T follicular helper cell (primary cell): Measurements from ENCODE around the gene LRAT.
"Not testable (repeated sequence)": the region's sequence is repeated elsewhere in the genome, so short reads cannot be mapped to it uniquely, and the experiment has no call there.

ENCODE experiments used
- DNase-seq: peaks from one replicate; pipeline ENCODE4 v3.0.0-alpha.2; 2020; ENCODE audit warnings: low read depth
- total RNA-seq, 2 experiments: gene quantifications; one replicate each; lab custom pipeline; 2026; lab: John Stamatoyannopoulos, UW

The LRAT gene
- 0 reads per million in 2 experiments for total RNA-seq

DNA sequence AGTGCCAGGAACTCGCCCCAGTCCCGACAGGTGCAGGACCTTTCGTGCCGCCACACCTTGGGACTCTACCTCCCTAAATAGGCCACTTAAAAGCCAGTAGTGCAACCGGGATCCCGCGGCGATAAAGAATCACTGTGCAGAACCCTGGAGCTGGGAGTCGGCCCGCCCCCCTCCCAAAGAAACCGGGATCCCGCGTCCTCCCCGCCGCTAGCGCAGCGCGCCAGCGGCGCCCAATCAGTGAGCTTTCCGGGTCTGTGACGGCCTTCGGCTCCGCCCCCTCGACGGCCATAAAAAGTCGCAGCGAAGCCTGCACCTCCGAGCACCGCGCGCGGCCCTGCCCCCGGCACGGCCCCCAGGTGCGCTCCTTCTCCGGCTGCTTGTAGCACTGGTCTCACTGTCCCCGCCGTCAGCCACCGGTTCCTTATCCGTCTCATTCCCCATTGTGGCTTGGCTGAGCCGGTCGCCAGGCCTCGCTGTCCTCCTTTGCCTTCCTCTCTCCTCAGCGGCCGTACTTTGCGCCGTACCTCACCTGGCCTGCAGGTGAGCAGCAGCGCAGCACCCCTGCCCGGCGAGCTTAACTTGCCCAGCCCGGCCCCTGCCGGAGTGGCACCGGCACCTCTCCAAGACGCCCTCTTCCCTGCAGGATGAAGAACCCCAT, at the start of gene LRAT:
Gene LRAT, plus strand, starts transcription at position 318 of the 658 bp plus-strand sequence. Its CDS starts 327 bp downstream, at position 645.
- no peak for DNase-seq

DNA sequence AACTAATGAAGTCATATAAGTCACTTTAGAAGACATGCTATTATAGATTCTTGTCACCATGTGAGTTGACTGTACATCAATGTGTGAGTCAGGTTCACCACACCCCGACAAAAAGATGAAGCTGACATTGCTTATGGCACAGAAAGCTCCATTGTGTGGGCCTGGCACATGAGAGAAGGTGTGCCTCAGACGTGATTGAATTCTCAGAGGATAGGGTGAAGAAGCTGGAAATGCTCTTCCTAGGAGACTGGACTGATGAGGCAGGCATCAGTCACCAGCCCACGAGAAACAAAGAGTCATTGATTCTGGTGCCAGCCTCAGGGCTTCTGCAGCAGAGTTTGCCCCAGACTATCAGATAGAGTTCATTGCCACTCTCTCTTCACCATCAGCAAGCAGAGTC, 35.9 kb upstream of the LRAT start:
- no peak for DNase-seq

DNA sequence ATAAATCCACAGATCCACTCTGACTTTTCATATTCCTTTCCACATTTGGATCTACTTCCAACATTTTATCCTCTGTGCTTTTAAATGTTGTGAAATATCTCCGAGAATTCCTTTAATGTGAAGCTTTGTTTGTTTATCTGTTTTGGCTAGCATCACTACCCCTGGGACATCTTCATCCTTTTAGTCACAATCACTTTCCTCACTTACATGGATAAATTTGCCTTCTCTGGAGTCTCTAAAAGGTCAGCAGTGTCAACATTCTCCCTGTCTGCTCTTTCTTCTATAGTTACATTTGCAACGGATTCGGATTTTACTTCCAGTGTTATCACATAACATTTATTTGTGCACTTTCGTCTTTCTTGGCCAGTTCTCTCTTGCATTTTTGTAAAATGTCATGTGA, 34.2 kb upstream of the LRAT start:
- DNase-seq = no peak

DNA sequence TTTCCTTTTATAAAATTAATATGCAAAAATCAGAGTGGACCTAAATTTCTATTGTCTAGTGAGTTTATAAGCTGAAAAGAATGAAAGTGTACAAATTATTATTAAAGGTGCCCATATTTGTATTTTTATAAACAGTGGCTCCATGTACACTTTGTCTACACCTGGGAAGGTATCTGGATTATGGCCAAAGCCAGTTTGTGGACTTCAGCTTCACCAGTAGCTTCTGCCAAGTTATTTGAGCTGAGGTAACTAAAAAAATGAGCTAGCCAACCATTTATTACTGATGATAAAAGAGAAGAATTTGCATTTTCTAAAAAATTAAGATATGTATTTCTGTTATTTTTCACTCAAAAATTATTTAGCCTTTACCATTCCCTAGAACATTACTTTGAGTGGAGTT, 32.3 kb upstream of the LRAT start:
- DNase-seq = no peak

DNA sequence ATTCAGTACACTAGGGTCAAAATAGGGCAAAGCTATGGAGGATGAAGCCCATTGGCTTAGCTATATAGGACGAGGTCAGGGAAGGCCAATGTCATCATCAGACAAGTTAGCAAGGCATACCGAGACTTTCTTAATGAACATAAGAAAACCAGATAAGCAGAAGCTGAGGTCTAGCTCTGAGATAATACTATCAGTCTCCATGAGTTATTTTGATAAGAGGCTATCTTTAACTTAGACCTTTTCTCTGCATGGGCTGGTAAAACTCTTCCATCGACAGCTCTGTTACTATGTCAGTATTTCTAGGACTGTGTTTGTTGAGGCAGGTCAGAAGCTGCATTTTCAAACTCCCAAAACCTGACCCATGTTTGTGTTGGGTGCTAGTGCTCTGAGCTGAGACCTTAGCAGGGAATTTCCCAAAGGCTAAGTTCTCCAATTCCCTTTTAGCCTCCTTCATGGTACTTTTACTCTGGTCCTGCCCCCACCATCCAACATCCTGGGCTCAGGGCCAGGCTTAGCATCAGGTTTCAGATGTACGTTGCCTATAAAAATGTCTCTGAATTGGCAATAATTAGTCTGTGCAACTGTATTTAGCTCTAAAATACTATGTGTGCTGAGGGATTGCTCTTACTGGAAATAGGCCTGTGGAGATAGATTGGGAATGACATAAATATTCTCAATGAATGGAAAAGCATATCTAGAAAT, 29.3 kb upstream of the LRAT start:
- DNase-seq = no peak

DNA sequence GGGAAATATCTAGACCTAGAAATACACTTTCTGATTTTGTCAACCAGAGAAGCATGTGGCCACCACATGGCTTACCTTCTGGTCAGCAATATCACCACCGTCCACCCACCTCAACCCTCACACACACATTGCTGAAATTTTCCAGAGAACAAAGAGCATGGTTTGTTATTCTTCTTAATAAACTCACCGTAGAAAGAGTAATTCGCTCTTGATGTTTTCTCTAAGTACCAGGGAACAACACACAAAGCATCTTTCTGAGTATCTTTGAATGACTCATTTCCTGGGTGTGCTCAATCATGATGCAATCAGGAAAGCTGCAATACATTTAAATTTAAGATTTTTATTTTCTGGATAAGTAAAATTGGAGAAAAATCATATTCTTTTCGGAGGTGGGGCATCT, 24.7 kb upstream of the LRAT start:
- DNase-seq = no peak

DNA sequence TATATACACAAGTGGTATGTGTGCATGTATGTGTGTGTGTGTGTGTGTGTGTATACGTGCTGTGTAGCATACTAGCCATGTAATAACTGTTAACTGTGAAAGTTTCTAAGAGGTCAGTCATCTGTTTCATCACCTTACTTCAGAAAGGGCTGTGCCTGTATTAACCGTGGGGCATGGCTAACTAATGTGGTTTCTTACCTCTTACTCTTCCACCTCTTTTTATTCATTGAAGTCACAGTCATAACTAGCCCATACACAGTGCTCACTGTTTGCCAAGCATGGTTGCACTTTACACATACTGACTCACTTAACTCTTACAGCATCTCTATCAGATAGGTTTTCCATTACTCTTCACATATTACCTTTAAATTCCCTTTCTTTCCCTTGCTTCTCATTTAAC, 23.7 kb upstream of the LRAT start:
- no peak for DNase-seq

DNA sequence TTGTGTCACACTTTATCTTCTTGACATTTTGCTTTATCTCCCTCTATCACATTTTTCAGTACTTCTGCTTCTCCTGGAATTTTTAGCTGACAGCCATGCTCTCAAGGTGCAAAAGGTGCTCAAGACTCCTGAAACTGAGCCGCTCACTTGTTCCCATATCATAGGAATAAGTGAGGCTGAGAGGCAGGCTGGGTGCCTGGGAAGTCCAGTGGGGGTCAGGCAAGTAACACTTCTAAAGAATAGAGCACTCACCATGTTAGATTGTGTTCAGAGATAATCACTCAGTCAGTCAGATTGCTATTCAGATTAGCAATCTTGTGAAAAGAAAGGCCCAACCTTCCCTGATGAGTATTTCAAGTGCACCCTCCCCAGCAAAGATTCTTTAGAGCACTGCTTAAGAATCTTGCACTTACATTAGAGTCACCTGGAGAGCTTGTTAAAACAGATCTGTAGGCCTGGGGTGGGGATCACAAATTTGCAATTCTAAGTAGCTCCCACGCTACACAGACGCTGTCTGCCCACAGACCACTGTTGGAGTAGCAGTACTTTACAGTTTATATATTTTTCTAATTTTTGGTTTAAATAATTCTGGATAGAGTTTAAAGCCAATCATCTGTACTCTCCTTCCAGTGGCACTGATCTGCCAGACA, 23.1 kb upstream of the LRAT start:
- DNase-seq = no peak

DNA sequence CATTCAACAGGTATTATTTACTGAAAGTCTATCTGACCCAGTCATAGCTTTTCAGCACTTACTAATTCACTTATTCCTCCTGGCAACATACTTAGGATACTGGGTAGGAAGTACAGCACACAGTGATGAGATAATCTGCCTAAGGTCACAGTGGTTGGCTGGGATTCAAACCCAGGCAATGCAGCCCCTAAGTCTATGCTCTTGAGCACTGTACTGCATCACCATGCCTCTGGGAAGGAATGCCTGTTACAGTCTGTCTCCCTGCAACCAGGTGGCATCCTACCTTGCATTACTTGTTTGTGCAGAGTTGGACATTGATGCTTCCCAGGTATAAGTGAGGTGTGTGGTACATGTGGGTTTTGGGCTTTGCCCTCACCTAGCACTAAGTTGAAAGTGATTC, 21.5 kb upstream of the LRAT start:
- DNase-seq = no peak

DNA sequence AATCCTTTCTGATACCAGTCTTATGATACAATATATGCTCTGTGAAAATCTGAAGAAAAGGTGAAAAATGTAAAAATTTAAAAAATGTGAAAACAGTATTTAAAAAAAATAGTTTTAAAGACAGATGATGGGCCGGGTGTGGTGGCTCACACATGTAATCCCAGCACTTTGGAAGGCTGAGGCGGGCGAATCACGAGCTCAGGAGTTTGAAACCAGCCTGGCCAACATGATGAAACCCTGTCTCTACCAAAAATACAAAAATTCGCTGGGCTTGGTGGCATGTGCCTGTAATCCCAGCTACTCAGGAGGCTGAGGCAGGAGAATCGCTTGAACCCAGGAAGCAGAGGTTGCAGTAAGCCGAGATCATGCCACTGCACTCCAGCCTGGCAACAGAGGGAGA, 20.2 kb upstream of the LRAT start:
- not testable (repeated sequence) for DNase-seq

DNA sequence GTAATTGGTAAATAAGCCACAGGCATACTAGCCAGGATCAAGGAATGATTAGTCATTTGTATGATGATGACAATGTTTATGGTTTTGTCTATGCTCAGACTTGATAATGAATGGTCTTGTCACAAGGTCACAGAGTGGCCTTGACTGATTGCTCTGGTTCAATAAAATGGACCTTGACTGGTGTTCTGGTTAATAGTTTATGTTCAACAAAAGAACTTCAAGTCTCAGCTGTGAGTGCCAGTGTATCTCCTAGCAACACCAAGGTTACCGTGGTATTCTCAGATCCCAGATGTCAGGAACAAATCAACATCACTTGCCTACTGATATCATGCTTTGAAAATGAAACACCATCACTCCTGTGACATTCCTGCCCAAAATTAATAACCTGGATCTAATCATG, 16.3 kb upstream of the LRAT start:
- no peak for DNase-seq

DNA sequence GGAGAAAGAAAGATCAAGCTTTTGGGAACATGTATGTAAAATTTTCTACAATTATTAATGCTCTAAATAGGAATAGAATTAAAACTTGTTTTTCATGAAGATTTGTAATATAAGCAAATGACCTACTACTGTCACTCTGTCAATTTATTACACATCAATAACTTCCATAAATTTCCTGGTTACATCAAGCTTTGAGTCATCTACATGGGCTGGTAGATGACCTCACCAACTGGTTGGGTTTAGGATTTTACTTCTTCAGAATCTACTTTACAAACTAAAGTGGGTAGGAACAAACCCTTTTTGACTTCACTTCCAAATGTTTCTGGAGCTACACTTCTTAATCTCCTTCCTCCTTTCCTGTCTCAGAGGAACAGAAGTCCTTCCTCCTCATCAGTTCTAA, 12.0 kb upstream of the LRAT start:
- no peak for DNase-seq

DNA sequence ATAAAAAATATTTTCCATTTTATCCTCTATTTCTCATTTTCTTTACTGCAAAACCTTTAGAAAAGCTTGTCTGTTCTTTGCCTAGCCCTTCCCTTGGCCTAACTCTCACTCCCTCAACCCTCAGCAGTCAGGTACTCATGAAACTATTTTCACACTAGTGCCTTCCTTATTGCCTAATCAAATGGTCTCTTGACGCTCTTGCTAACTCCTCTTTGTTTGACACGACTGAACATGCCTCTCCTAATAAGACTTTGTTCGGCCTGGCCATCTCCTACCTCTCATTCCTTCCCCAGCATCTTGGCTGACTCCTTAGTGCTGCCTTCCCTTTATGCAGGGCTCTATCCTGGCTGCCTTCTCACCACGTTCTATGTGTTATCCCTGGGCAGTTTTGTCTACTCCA, 11.1 kb upstream of the LRAT start:
- DNase-seq = no peak

DNA sequence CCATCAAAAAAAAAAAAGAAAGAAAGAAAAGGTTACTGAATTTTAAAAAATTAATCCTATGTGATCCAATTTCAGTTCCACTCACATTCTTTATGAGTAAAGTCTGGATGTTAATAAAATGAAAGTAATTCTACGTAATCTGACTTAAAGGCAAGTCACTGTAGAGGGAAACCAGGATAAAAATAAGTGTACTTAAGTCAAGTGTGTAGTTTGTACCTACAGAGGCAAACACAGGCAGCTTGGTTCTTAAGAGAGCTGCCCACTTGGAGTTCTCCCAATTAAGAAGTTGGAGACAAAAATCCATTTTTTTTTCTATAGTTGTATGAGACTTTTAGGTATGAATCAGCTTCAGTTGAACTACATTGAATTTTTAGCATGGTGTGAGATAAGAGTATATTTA, 7.0 kb upstream of the LRAT start:
- no peak for DNase-seq

DNA sequence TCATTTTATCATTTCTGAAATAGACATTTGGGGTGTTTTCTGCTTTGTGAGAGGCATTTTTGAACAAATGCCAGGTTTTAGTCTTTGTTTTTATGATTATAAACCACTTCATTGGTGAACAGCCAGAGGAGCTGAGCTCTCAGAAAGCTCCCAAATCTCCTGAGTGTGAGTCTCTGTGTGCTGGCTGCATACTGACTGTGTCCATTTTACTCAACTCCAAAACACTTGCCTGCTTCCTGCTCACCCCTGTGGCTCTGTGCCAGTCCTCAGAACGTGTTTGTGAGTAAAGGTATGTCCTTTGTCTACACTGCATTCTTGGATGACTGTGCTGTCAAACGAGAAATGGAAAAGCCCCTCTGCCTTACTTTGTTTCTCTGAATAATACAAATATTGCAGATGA, 5.4 kb upstream of the LRAT start:
- no peak for DNase-seq

DNA sequence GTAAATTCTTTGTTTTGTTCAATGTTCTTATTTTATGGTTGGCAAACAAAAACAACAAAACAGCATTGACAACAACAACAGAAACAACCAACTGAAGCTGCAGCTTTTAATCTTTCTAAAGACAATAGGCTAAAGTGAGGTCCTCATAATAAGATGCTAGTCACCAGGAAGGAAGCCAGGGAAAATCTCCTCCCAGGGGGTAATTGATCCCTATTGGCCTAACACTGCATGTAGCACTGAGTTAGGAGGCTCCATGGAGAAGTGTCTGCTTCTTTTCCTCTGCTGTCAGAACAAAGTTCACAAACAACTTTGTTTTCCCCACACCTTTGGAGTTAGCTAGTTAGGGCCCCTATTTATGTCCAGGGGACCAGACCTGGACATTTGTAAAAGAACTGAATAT, 4.7 kb upstream of the LRAT start:
- DNase-seq = no peak

DNA sequence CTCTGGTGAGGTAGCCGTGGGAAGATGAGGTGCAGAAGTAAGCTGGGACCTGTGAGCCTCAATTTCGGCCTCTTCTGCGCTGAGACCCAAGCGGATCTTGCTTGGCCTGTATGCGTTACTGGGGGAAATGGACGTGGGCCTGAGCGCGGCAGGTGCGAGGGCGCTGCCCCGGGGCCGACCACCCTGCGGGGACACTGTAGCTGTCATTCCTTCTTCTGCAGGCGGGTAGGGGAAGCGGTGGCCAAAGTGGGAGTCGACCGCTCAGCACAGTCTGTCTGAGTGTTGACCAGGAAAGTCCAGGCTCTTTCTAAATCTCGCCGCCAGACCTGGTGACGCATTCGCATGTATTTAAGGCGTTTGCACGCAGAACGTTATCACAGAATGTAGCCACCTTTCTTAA, 3.3 kb upstream of the LRAT start:
- no peak for DNase-seq

DNA sequence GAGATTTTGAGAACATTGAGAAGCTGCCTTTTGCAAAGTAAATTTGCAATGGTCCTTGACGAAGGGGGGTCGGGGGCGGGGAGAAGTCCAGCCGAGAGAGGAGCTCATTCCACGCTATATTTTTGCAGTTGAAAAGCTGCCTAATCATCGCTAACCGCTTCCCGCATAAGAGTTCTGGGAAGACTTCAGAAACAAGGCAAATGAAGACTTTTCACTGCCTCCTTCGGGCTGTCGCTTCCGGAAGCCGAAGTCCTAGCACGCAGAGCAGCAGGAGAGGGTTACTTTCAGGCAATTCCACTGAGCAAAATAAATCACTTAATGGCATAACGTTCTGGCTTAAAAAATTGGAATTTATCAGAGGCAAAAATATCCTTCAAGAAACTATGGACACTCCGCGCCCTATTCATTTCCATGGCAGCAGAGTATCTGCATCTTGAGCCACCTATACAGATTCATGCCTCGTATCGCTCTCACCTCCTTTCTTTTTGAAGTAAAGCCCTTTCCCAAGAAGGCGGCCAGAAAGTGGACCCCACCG, 2.6 kb upstream of the LRAT start:
- no peak for DNase-seq

DNA sequence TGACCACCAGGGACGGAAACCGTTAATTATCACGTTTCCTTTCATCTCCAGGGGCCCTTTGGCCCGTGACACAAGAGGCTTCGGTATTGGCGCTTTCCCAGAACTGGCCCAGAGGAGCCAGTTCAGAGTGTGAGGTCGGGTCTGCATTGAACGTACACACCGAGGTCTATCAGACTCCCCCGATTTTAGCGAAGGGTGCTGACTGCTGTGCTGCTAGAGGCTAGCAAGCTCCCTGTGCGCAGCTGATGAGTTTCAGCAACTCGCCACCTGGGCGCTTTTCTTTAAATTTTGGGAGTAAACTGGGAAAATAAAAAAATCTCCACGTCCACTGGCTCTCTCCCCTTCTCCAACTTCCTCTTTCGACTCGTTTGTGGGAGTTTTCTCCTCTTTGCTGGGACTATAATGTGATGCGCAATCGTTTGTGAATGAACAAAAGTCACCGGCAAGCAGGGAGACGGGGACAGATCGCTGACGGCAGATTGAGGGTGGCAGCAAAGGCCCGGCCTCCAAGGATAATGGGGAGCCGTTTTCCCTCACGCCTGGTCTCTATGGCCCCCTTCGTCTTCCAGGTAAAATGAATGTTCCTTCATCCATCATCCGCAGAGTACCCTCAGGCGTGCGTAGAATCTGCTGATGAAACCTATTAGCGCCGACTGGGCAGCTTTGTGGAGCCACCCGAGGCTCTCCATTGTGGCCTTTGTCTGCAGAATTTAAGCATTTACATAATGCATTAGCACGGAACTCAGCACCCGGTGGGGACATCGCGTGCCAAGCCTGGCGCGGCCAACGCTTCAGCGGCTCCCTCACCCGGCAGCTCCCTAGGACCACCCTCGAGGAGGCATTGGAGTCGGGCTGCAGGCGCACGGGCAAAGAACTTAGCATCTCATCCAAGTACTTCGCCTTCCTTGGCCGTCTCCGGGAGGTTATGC, 1.6 kb upstream of the LRAT start:
- no peak for DNase-seq

DNA sequence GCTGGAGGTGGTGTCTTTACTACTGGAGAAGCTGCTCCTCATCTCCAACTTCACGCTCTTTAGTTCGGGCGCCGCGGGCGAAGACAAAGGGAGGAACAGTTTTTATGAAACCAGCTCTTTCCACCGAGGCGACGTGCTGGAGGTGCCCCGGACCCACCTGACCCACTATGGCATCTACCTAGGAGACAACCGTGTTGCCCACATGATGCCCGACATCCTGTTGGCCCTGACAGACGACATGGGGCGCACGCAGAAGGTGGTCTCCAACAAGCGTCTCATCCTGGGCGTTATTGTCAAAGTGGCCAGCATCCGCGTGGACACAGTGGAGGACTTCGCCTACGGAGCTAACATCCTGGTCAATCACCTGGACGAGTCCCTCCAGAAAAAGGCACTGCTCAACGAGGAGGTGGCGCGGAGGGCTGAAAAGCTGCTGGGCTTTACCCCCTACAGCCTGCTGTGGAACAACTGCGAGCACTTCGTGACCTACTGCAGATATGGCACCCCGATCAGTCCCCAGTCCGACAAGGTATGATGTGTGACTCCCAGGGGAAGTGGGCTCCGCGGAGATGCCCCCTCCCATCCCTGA, 634 bp downstream of the LRAT start:
- DNase-seq = no peak

DNA sequence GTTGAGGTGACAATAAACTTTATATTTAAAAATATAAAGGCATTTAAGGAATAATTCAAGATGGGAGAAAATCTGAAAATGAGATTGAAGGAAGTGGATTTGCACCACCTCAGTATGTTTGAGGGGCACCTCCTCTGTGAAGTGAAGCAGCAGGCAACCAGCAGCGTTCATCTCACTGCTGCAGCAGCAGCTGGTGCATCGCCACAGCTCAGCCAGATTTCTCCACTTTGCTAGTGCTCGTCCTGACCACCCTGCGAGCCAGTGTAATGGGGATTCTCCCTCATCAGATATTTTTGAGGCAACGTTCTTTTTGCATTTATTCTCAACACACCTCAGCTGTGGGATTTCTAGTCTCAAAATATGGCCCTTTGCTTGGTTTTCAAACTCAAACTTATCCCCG, 13.9 kb downstream of the LRAT start:
- DNase-seq = no peak

DNA sequence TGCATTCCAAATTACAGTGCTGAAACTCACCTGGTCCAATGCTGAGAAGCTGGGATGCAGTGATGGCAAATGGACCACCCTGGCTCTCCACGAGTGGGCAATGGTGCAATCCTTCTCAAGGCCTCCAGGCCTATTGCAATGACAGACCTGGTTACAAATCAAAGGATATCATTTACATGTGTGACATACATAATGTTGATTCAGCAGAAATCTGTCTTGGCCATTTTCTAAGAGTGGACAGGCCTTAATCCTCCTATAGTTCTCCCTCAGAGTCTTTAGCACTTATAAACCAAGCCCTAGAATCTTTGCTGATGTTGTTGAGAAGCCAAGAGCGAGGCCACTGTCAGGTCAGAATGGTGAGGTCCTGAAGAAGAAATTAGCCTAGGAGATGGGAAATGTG, 17.1 kb downstream of the LRAT start:
- no peak for DNase-seq
